ENCODE data around the gene CAVIN3.

GRCh38 chr11:6350486-6350885, 30.2 kb upstream of the CAVIN3 start:
- TF ChIP-seq GATA2 (IDR thresholded peaks at IDR 0.05; ENCODE audit: low read depth, low read length) (no peak), GATA3 (IDR thresholded peaks at IDR 0.05; ENCODE audit: low read depth, low read length) (no peak)
